CD4-positive, CD25-positive, alpha-beta regulatory T cell (primary cell): ENCODE measurements around the gene AGTR1. TPM values are rescaled to one million over a fixed set of nuclear protein-coding genes. Genes with fewer than 3 reads are reported as not detected.

ENCODE experiments used
- ATAC-seq, 2 donors: fragments of 150-1000 bp; cut with Tn5 transposase; one replicate each; pipeline ENCODE4 v1.10.0; 2021; ENCODE audit warnings: low read depth in 2 of 2, moderate number of reproducible peaks in 2 of 2, moderate library complexity in 1 of 2
- DNase-seq, 3 donors: peaks; one replicate each; pipeline versions ENCODE4 v3.0.0 to v3.0.0-alpha.2; 2012 to 2022; ENCODE audit warnings: mixed read lengths in 1 of 3
- H3K27ac ChIP-seq: one replicate; pipeline ENCODE4 v1.7.0; 2013; ENCODE audit warnings: mild to moderate bottlenecking, low read length; ENCODE audit not compliant: insufficient read depth, poor library complexity, severe bottlenecking
- H3K27me3 ChIP-seq: one replicate; pipeline ENCODE4 v1.7.0; 2013; ENCODE audit warnings: low read length; ENCODE audit not compliant: control insufficient read depth, insufficient read depth
- H3K36me3 ChIP-seq: one replicate; pipeline ENCODE4 v1.7.0; 2013; ENCODE audit warnings: mild to moderate bottlenecking, low read length, moderate library complexity; ENCODE audit not compliant: control insufficient read depth, insufficient read depth
- H3K4me1 ChIP-seq: 2 replicates; pipeline ENCODE4 v1.7.0; 2013; ENCODE audit warnings: mild to moderate bottlenecking, low read length; ENCODE audit not compliant: insufficient read depth, control insufficient read depth, poor library complexity, severe bottlenecking
- H3K4me3 ChIP-seq: one replicate; pipeline ENCODE4 v1.7.0; 2013; ENCODE audit warnings: low read depth, mild to moderate bottlenecking, low read length, moderate library complexity
- H3K9me3 ChIP-seq, 2 experiments: 1 replicate in 1 of 2; 2 replicates in 1 of 2; pipeline ENCODE4 v1.7.0; 2013; ENCODE audit warnings: low read length in 2 of 2, mild to moderate bottlenecking in 1 of 2, moderate library complexity in 1 of 2; ENCODE audit not compliant: control insufficient read depth in 2 of 2
- H3K27ac Mint-ChIP-seq, 3 donors: one replicate each; pipeline ENCODE4 v1.8.0; 2020 to 2022; ENCODE audit warnings: mild to moderate bottlenecking in 3 of 3, mixed read lengths in 3 of 3, moderate library complexity in 2 of 3
- H3K27me3 Mint-ChIP-seq: one replicate; pipeline ENCODE4 v1.8.0; 2022; ENCODE audit warnings: mild to moderate bottlenecking, mixed read lengths
- H3K36me3 Mint-ChIP-seq: one replicate; pipeline ENCODE4 v1.8.0; 2020; ENCODE audit warnings: mixed read lengths
- H3K4me1 Mint-ChIP-seq, 4 donors: one replicate each; pipeline ENCODE4 v1.8.0; 2020 to 2022; ENCODE audit warnings: mixed read lengths in 4 of 4, mild to moderate bottlenecking in 1 of 4
- H3K4me3 Mint-ChIP-seq, 4 donors: one replicate each; pipeline ENCODE4 v1.8.0; 2020 to 2022; ENCODE audit warnings: mild to moderate bottlenecking in 4 of 4, mixed read lengths in 4 of 4, moderate library complexity in 3 of 4
- H3K9me3 Mint-ChIP-seq, 7 donors: one replicate each; pipeline ENCODE4 v1.8.0; 2020 to 2022; ENCODE audit warnings: mixed read lengths in 7 of 7, mild to moderate bottlenecking in 3 of 7, moderate library complexity in 2 of 7
- polyA plus RNA-seq, 4 donors: library from polyadenylated mRNA; unstranded; fragments of 300-500 nt; fragmentation: Illumina TruSeq; gene quantifications; one replicate each; pipeline ENCODE4 v1.2.3, GENCODE V29; 2021
- total RNA-seq: library from RNA; stranded (reverse); gene quantifications from one replicate; pipeline ENCODE4 v1.2.3, GENCODE V29; 2022

The AGTR1 gene
- total and polyA plus RNA-seq, 5 donors from 2014 or later = not detected

- H3K27ac Mint-ChIP-seq = no peak overlapping the region
- ATAC-seq = no peak
- no peaks in the 10 kb centered on the region for H3K36me3 Mint-ChIP-seq
- H3K36me3 ChIP-seq = no peaks in the 10 kb centered on the region
- H3K4me1 Mint-ChIP-seq = no peaks in the 10 kb centered on the region
- no peak overlapping the region for H3K4me3 ChIP-seq
- peaks cover 0 to 2% (median 0%) of the 10 kb centered on the region in 7 donors for H3K9me3 Mint-ChIP-seq
- H3K27me3 ChIP-seq = no peaks in the 10 kb centered on the region
- no peaks in the 10 kb centered on the region for H3K27me3 Mint-ChIP-seq
- no peaks in the 10 kb centered on the region for H3K4me1 ChIP-seq
- H3K27ac ChIP-seq = no peak overlapping the region
- no peak for DNase-seq
- H3K4me3 Mint-ChIP-seq = no peak overlapping the region
- H3K9me3 ChIP-seq = no peaks in the 10 kb centered on the region
Measured at GRCh38 chr3:148789146-148789545, 91.4 kb downstream of the AGTR1 start.

- Histone ChIP-seq H3K4me3 (no peak overlapping the region), H3K36me3 (no peaks in the 10 kb centered on the region), H3K9me3 (no peaks in the 10 kb centered on the region), H3K4me1 (no peaks in the 10 kb centered on the region), H3K27ac (no peak overlapping the region), H3K27me3 (no peaks in the 10 kb centered on the region)
- ATAC-seq (no peak), DNase-seq (no peak)
- H3K36me3 Mint-ChIP-seq = no peaks in the 10 kb centered on the region
- no peaks in the 10 kb centered on the region for H3K4me1 Mint-ChIP-seq
- no peaks in the 10 kb centered on the region for H3K9me3 Mint-ChIP-seq
- H3K27ac Mint-ChIP-seq = no peak overlapping the region
- no peaks in the 10 kb centered on the region for H3K27me3 Mint-ChIP-seq
- H3K4me3 Mint-ChIP-seq = no peak overlapping the region
Measured at GRCh38 chr3:148789906-148790305, 92.2 kb downstream of the AGTR1 start.

- Mint-ChIP-seq H3K9me3 (no peaks in the 10 kb centered on the region), H3K36me3 (no peaks in the 10 kb centered on the region), H3K27me3 (no peaks in the 10 kb centered on the region), H3K4me3 (no peak overlapping the region), H3K4me1 (no peaks in the 10 kb centered on the region), H3K27ac (no peak overlapping the region)
- Histone ChIP-seq H3K36me3 (no peaks in the 10 kb centered on the region), H3K4me3 (no peak overlapping the region), H3K27me3 (no peaks in the 10 kb centered on the region), H3K27ac (no peak overlapping the region), H3K9me3 (no peaks in the 10 kb centered on the region), H3K4me1 (no peaks in the 10 kb centered on the region)
- DNase-seq = no peak
- ATAC-seq = no peak
Measured at GRCh38 chr3:148790370-148790769, 92.7 kb downstream of the AGTR1 start.

- no peaks in the 10 kb centered on the region for H3K36me3 ChIP-seq
- Mint-ChIP-seq H3K4me3 (no peak overlapping the region), H3K27me3 (no peaks in the 10 kb centered on the region), H3K27ac (no peak overlapping the region), H3K4me1 (no peaks in the 10 kb centered on the region), H3K36me3 (no peaks in the 10 kb centered on the region), H3K9me3 (no peaks in the 10 kb centered on the region)
- H3K4me3 ChIP-seq = no peak overlapping the region
- H3K9me3 ChIP-seq = no peaks in the 10 kb centered on the region
- H3K27me3 ChIP-seq = no peaks in the 10 kb centered on the region
- H3K27ac ChIP-seq = no peak overlapping the region
- H3K4me1 ChIP-seq = no peaks in the 10 kb centered on the region
- DNase-seq (no peak), ATAC-seq (no peak)
Measured at GRCh38 chr3:148790851-148791735, 93.4 kb downstream of the AGTR1 start.

GRCh38 chr3:148791920-148792319 is 94.2 kb downstream of the AGTR1 start:
- H3K27ac ChIP-seq = no peak overlapping the region
- no peaks in the 10 kb centered on the region for H3K36me3 ChIP-seq
- Mint-ChIP-seq H3K9me3 (no peaks in the 10 kb centered on the region), H3K36me3 (no peaks in the 10 kb centered on the region), H3K4me1 (no peaks in the 10 kb centered on the region), H3K27me3 (no peaks in the 10 kb centered on the region), H3K4me3 (no peak overlapping the region), H3K27ac (peak overlapping the region in 1 of 3 donors; percentile 21)
- H3K9me3 ChIP-seq = no peaks in the 10 kb centered on the region
- ATAC-seq (no peak), DNase-seq (no peak)
- no peaks in the 10 kb centered on the region for H3K4me1 ChIP-seq
- no peak overlapping the region for H3K4me3 ChIP-seq
- H3K27me3 ChIP-seq = no peaks in the 10 kb centered on the region

GRCh38 chr3:148792516-148792915 is 94.8 kb downstream of the AGTR1 start:
- Histone ChIP-seq H3K9me3 (no peaks in the 10 kb centered on the region), H3K27me3 (no peaks in the 10 kb centered on the region), H3K4me1 (no peaks in the 10 kb centered on the region), H3K36me3 (no peaks in the 10 kb centered on the region), H3K4me3 (no peak overlapping the region), H3K27ac (no peak overlapping the region)
- Mint-ChIP-seq H3K4me3 (no peak overlapping the region), H3K36me3 (no peaks in the 10 kb centered on the region), H3K4me1 (no peaks in the 10 kb centered on the region), H3K27me3 (no peaks in the 10 kb centered on the region), H3K27ac (no peak overlapping the region), H3K9me3 (no peaks in the 10 kb centered on the region)
- no peak for ATAC-seq
- no peak for DNase-seq

Other genes with a start within 250 kb of the AGTR1 start
- gene CPB1, start 129.9 kb downstream of the AGTR1 start, total RNA-seq = not detected
- gene CPB1, start 129.9 kb downstream of the AGTR1 start, polyA plus RNA-seq = not detected
- gene CPA3, start 167.4 kb downstream of the AGTR1 start, total RNA-seq = 1.1 TPM
- not detected for gene CPA3, start 167.4 kb downstream of the AGTR1 start, polyA plus RNA-seq